AG04450 (cell line): ENCODE data around the gene UBL4B. TPM values are rescaled to one million over a fixed set of nuclear protein-coding genes. Genes with fewer than 3 reads are reported as not detected.

Source experiments
- CTCF ChIA-PET: fragments of 300-600, 350-600 bp; formaldehyde crosslinking; extraction: SDS; loops from one replicate; lab custom pipeline; 2022; ENCODE audit warnings: antibody characterized with exemption, inconsistent platforms; lab: Charles Lee
- POLR2A ChIA-PET: fragments of 350-600 bp; formaldehyde crosslinking; extraction: SDS; loops from one replicate; lab custom pipeline; 2021; ENCODE audit warnings: antibody characterized with exemption, inconsistent platforms; lab: Yijun Ruan, JAX
- DNase-seq: peaks from one replicate; pipeline ENCODE4 v3.0.0-alpha.2; 2011; ENCODE audit warnings: low read depth, low spot score
- H3K27ac ChIP-seq: one replicate; pipeline ENCODE4 v1.5.1; 2012; ENCODE audit warnings: low read depth, low read length, control low read depth
- H3K27me3 ChIP-seq: one replicate; pipeline ENCODE4 v1.6.0; 2012; ENCODE audit warnings: low read length; ENCODE audit not compliant: control insufficient read depth, insufficient read depth
- H3K4me3 ChIP-seq: 2 replicates; pipeline ENCODE4 v1.5.1; 2011; ENCODE audit warnings: mild to moderate bottlenecking, low read depth, low read length, control low read depth
- H3K9me3 ChIP-seq: 2 replicates; pipeline ENCODE4 v1.5.1; 2012; ENCODE audit warnings: low read length; ENCODE audit not compliant: control insufficient read depth, insufficient read depth
- polyA plus RNA-seq: library from polyadenylated mRNA; depleted of rRNA; stranded (reverse); fragments of >200 nt; gene quantifications from 2 replicates; pipeline ENCODE4 v1.2.3, GENCODE V29; 2011
- TF ChIP-seq, protein P1 (sequence below): IDR thresholded peaks from 2 replicates; pipeline ENCODE4 v1.5.1; 2011; ENCODE audit warnings: low read depth, low read length, control low read depth, inconsistent platforms

Gene UBL4B
- polyA plus RNA-seq, 1 experiment = not detected

DNA sequence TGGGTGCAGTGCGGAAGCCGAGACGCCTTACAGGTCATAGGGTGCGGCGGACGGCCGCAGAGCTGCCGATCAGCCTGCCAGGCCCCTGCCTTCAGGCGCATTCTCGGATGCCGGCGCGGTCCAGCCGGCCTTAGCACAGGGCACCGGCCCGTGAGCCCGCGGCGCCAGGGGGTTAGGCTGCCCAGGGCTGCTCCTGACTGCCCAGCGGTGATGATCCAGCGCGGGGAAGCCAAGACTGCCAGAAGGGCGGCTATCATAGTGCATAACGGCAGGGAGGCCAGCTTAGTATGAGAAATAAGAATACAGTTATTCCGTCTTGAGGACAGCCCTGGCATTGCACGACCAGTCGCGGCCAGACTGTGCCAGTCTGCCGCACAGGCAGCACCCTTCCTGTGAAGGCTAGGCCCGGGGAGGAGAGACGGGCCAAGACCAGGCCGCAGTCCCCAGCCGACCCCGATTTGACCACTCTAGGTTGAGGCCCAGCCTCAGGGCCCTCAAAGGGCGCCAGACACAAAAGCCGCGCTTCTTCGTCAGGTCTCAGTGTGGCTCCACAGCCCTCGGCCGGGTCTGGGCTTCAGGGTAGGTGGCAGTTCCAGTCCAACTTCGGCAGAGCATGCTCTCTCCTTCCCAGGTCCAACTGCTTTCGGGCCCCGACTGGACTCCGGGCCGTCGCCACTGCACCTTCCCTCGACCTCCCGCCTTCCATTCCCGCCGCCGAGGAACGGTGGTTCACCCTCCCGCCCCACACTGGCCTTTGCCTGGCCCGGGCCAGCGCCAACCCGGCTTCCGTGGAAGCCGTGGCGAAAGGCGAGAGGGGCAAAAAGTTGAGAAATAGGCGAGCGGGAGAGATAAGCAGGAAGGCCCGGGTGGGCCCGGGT lies 42.6 kb upstream of the UBL4B start:
- H3K9me3 ChIP-seq = peaks cover 24% of the 10 kb centered on the region
- H3K27me3 ChIP-seq = peaks cover 81% of the 10 kb centered on the region
- H3K27ac ChIP-seq = no peak overlapping the region
- POLR2A ChIA-PET = no interaction called here
- CTCF ChIA-PET = no interaction called here
- DNase-seq = no peak
- TF ChIP-seq, protein P1, sequence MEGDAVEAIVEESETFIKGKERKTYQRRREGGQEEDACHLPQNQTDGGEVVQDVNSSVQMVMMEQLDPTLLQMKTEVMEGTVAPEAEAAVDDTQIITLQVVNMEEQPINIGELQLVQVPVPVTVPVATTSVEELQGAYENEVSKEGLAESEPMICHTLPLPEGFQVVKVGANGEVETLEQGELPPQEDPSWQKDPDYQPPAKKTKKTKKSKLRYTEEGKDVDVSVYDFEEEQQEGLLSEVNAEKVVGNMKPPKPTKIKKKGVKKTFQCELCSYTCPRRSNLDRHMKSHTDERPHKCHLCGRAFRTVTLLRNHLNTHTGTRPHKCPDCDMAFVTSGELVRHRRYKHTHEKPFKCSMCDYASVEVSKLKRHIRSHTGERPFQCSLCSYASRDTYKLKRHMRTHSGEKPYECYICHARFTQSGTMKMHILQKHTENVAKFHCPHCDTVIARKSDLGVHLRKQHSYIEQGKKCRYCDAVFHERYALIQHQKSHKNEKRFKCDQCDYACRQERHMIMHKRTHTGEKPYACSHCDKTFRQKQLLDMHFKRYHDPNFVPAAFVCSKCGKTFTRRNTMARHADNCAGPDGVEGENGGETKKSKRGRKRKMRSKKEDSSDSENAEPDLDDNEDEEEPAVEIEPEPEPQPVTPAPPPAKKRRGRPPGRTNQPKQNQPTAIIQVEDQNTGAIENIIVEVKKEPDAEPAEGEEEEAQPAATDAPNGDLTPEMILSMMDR = no peak
- H3K4me3 ChIP-seq = no peak overlapping the region

DNA sequence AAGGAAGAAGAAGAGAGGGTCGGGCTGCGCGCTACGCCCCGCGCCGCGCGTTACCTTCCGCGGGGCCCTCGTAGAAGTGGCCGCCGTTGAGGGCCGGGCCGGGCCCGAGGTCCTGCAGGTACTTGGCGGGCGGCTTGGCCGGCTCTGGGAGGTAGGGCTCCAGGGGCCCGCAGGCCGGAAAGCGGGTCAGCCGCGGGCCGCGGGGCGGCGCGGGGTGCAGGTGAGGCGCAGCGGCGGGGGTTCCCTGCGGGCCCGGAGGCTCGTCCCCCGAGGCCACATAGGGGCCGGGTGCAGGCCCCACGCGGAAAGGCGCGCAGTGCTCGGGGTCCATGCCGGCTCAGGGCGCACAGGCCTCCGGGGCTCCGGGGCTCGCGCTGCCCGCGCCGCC lies 42.0 kb upstream of the UBL4B start:
- no peak for DNase-seq
- Histone ChIP-seq H3K4me3 (no peak overlapping the region), H3K27ac (no peak overlapping the region), H3K9me3 (peaks cover 24% of the 10 kb centered on the region), H3K27me3 (peaks cover 85% of the 10 kb centered on the region)
- ChIA-PET CTCF (interaction anchor here (1.6 to 1.8 kb wide), 2 partner anchors 10 to 18 kb away, joined by 7 to 9 read pairs; no protein-coding TSS in a partner anchor), POLR2A (no interaction called here)
- TF ChIP-seq, protein P1 = no peak

DNA sequence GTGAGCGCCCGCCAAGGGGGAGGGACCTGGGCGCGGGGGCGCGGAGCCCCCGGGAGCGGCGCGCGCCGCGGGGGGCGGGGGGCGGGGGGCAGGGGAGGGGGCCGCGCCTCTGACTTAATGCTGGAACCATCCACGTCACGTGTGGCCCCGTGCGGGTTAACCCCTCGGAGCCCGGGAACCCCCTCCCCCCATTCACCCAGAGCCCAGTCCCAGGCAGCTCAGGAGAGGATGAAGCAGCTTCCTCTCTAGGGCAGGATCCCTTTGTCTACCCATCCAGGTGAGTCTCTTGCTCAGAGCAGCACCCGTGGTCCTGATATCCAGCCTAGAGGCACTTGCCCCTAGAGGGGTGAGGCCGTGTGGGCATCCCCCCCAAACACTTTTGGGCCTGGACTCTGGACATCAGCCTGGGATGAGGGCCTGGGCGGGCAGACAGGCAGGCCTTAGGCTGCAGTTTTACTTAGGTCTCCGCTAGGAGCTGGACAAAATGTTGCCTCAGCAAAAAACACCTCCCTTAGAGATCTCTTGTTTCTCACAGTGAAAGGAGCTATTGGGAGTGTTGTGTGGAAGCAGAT lies 41.5 kb upstream of the UBL4B start, which contains the start of gene ALX3:
TSS of gene ALX3 (minus strand) at position 2 of the 572 bp plus-strand sequence. CDS start 60 bp downstream, outside the sequence.
- ChIA-PET CTCF (interaction anchor here (1.6 to 2.5 kb wide), 3 partner anchors 11 to 35 kb away, joined by 7 to 9 read pairs (median 9); no protein-coding TSS in a partner anchor), POLR2A (interaction anchor here (0.6 kb wide), 1 partner anchor 43 kb away, joined by 5 read pairs; no protein-coding TSS in a partner anchor)
- TF ChIP-seq, protein P1 = no peak
- no peak within 1 kb of the TSS for H3K4me3 ChIP-seq
- DNase-seq = no peak
- H3K27me3 ChIP-seq = peaks cover 86% of the 10 kb centered on the region
- H3K27ac ChIP-seq = no peak within 1 kb of the TSS
- peaks cover 24% of the 10 kb centered on the region for H3K9me3 ChIP-seq

DNA sequence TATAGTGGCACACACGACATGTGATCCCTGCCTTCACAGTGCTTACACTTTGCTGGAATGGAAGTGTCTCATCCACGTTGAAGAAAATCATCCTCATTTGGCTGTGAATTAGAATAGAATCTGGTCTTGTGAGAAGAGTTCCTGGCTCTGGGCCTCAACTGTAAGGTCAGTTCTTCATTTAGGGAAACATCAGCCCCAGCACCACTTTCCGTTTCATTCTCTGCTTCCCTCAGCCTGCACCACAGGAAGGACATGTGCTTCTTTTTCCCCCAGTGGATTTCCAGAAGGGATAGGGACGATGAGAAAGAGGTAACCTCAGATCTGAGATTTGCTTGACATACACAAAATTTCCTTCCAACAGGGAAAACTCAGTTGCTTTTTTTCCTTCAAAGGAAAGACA lies 38.1 kb upstream of the UBL4B start:
- H3K27me3 ChIP-seq = peaks cover 82% of the 10 kb centered on the region
- no peak for DNase-seq
- H3K27ac ChIP-seq = no peak overlapping the region
- peaks cover 10% of the 10 kb centered on the region; the same call in 1 of the 2 replicates for H3K9me3 ChIP-seq
- TF ChIP-seq, protein P1 = no peak
- no peak overlapping the region for H3K4me3 ChIP-seq
- CTCF ChIA-PET = interaction anchor here (1.3 kb wide), 1 partner anchor 14 kb away, joined by 12 read pairs; no protein-coding TSS in a partner anchor
- POLR2A ChIA-PET = no interaction called here
